ENCODE measurements around the gene ASIC4.
A peak's percentile ranks its signal among the peaks of the same experiment; 100 is the strongest.

Gene ASIC4

GRCh38 chr2:219537657-219538488, 23.6 kb downstream of the ASIC4 start:
- no peak for DNase-seq

DNA sequence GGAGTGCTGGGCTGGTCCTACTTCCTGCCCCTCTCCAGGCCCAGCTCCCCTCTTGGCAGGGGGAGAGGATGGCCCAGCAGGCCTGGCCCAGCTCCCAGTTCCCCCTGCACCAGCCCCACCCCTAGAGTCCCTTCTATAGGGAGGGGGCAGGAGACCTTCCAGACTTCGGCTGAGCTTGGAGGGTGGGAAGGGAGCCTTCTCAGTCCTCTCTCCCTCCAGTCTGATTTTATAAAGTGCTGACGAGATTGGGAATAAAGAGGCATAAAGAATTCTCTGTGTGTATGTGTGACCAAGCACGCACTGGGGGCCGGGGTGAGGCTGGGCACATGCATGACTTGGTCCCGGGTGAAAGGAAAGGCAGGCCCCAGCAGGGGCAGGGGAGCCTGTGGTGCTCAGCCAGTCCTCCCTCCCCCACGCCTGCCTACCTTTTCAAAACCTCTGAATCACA, 24.2 kb downstream of the ASIC4 start:
- DNase-seq = no peak

- DNase-seq = no peak
Measured at GRCh38 chr2:219538956-219539788, 24.9 kb downstream of the ASIC4 start.

- no peak for DNase-seq
Measured at GRCh38 chr2:219539926-219540678, 25.8 kb downstream of the ASIC4 start.

- DNase-seq = no peak
Measured at GRCh38 chr2:219540784-219541504, 26.7 kb downstream of the ASIC4 start.

GRCh38 chr2:219541611-219542180, 27.4 kb downstream of the ASIC4 start:
- DNase-seq = peak; percentile 86 to 91

DNA sequence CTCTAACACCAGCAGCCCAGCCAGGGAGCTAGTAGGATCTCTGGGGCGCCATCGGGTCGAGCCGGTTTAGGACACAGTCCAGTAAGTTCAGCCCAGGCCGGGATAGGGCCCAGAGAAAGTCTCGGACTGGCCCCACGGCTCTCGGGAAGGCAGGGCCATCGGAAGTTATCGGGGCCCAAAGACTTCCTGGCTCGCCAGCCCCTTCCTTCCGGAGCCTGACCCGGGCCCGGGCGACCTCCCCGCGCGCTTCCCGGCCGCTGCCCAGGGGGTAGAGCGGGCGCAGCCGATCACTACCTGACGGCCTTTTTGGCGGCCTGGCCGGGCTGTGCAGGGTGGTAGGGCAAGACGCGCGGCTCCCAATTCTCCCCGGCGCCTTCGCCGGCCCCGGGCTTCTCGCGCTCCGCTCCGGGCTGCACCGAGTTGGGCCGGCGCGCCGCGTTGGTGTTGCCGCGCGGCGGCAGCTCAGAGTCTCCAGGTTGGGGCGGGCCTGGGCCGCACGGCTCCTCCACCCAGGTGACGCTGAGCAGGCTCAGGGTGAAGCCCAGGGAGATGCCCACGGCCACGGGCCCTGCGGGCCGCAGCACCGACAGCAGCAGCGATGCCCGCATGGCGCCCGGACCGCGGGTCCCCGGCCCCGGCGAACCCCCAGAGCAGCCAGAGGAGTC, 28.8 kb downstream of the ASIC4 start:
- DNase-seq = no peak

GRCh38 chr2:219543596-219544358, 29.5 kb downstream of the ASIC4 start, which contains the start of the genes CHPF and TMEM198:
TSS of gene CHPF (minus strand) at chr2:219543809. CDS start at chr2:219543538, 271 bp downstream.
TSS of gene TMEM198 (plus strand) at chr2:219544028. CDS start at chr2:219544728, 700 bp downstream.
- DNase-seq = peak; percentile 94 to 95

DNA sequence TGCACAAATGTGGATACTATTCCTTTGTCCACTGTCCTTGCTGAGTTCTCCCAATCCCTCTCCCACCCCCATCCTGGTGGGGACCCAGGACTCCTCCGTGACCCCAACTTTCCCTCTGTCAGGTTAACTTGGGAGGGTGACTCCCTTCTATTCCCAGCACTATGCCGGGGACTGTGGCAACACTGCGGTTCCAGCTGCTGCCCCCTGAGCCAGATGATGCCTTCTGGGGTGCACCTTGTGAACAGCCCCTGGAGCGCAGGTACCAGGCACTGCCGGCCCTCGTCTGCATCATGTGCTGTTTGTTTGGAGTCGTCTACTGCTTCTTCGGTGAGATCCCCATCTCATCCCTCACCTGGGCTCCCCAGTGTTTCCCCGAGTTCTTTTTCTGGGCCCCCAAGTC, 30.3 kb downstream of the ASIC4 start:
- DNase-seq = no peak

GRCh38 chr2:219545295-219545942, 31.1 kb downstream of the ASIC4 start:
- no peak for DNase-seq

DNA sequence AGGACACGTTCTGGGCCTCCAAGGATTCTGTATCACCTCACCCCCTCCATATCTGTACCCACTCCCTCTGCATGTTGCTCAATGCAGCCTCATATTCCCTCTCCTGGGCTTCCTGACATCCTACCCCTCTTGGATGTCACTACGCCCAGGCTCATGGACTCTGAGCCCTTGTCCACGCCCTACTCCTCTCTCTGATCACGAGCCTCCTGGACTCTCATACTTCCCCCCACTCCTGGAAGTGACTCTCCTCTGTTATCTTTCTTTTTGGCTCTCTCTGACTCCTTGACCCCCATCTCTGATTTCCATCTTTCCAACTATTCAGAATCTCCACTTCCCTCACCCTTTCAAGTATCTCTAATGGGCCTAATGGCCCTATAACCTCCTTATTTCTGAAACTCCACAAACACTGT, 31.7 kb downstream of the ASIC4 start:
- no peak for DNase-seq

- DNase-seq = no peak
Measured at GRCh38 chr2:219547621-219548020, 33.3 kb downstream of the ASIC4 start.

DNA sequence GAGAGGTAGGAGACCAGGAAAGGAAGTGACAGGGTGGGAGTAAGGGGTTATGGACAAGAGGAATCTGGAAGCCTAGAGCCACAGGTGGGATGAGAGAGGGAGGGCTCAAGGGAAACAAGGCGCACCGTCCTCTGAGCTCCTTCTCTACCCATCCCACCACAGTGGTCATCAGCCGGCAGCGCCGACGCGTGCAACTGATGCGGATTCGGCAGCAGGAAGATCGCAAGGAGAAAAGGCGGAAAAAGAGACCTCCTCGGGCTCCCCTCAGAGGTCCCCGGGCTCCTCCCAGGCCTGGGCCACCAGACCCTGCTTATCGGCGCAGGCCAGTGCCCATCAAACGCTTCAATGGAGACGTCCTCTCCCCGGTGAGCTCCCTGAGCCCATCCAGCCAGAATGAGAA, 34.7 kb downstream of the ASIC4 start:
- DNase-seq = no peak

- DNase-seq = no peak
Measured at GRCh38 chr2:219549619-219550018, 35.3 kb downstream of the ASIC4 start.

DNA sequence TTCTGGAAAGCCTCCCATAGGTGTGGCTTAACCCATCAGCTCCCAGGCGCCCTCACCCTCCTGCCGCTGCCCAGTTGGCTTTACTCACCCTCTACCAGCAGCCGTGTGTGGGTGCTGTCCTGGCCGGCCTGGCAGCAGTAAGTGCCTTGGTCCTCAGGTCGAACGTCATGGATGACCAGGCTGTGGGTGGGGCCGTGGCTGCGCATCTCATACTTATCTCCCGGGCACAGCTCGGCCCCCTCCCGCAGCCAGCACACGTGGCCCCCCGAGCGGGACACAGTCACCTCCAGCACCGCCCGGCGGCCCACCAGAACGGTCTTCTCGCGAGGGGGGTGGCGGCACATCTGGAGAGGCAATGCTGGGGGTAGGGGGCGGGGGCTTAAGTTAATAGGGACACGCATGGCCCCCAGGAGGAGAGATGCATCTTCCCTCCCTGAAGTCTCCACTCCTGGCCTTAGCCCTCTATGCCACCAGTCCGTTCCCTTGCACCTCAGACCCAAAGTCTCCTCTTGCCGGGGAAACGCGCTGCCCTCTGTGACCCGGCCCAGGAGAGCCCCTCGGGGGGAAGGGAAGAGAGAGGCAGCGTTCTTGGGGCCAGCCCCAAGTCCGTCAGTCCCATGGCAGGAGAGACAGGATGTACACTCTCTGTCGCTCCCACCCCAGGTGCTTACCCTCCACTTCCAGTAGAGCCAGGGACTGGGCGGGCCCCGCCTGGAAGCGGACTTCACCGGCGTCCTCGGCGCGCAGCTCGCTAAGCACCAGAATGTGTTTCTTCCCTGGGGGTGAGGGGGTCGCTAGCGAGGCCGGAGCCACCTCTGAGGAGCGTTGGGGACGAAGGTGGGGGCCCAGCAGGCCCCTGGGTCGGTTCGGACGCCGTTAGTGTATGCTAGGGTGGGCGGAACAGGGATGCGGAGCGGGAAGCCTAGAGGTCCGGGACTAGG, 37.4 kb downstream of the ASIC4 start:
- peak in 1 of 2 donors; percentile 27 for DNase-seq

DNA sequence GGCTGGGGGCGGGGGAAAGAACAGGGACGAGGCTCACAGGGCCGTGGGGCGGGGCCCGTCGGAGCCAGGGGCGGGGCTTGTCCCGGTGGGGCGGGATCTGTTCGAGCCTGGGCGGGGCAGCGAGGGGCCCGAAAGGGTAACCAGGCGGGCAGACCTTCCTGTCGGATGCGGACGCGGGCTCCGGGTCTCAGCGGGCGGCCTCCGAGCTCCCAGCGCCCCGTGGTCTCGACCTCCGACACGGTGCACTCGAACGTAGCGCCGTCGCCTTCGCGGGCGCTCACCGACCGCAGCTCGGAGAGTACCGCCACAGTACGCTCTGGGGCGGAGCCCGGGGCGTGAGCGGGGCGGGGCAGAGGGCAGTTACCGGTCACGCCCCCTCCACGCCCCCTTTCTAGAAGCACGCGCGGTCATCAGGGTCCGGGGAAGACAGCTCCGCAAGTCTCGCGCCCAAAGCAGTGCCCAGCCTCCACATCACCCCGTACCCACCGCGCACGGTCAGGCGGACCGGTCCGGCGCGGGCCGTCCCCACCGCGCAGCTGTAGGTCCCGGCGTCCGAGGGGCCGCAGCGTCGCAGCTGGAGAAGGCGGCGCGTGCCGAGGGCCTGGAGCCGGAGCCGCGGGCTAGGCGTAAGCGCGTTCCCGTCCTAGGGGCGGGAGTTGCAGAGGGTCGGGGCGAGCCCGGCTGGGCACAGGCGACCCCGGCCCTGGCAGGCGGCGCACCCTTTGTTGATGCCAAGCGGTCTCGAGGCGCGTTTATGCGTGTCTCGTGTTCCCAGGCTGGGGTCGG, 38.3 kb downstream of the ASIC4 start:
- peak; percentile 84 to 87 for DNase-seq

GRCh38 chr2:219553168-219553417, 38.8 kb downstream of the ASIC4 start:
- no peak for DNase-seq

GRCh38 chr2:219553463-219553963, 39.2 kb downstream of the ASIC4 start:
- DNase-seq = no peak

Measured in stimulated activated CD4-positive, alpha-beta T cell treated with anti-CD3 and anti-CD28 coated beads, Interleukin-2, amount 100 ng/mL, for 24 hours (primary cell).